ENCODE results near the gene PKHD1. TPM values are rescaled to one million over a fixed set of nuclear protein-coding genes. Genes with fewer than 3 reads are reported as not detected.

Gene PKHD1
- total and polyA plus RNA-seq, 2 of the 13 experiments (the other 11 are each of a cell fraction or from before 2014, with no cell fraction given) = 0.01 to 0.13 TPM

DNA sequence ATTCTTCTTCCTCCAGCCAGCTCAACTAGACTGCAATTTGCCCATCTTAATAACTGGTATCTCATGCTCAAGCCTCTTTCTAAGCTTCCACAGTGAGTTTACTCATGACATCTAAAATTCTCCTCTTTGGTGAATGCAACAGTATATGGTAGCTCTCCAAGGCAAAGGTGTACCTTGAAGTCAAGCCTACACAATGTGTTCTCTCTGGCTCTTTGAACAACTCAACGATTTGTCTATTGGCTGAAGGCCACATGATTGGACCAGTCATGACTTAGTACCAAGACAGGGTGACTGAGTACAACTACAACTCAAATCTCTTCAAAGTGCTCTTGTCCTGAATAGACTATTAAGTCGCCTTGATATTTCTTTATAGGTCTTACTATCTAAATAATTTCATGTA lies 199.6 kb downstream of the PKHD1 start (continued):
- TF ChIP-seq, protein P1, sequence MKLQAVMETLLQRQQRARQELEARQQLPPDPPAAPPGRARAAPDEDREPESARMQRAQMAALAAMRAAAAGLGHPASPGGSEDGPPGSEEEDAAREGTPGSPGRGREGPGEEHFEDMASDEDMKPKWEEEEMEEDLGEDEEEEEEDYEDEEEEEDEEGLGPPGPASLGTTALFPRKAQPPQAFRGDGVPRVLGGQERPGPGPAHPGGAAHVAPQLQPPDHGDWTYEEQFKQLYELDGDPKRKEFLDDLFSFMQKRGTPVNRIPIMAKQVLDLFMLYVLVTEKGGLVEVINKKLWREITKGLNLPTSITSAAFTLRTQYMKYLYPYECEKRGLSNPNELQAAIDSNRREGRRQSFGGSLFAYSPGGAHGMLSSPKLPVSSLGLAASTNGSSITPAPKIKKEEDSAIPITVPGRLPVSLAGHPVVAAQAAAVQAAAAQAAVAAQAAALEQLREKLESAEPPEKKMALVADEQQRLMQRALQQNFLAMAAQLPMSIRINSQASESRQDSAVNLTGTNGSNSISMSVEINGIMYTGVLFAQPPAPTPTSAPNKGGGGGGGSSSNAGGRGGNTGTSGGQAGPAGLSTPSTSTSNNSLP (IDR thresholded peaks at IDR 0.05; ENCODE audit: low read depth, low read length) = no peak

DNA sequence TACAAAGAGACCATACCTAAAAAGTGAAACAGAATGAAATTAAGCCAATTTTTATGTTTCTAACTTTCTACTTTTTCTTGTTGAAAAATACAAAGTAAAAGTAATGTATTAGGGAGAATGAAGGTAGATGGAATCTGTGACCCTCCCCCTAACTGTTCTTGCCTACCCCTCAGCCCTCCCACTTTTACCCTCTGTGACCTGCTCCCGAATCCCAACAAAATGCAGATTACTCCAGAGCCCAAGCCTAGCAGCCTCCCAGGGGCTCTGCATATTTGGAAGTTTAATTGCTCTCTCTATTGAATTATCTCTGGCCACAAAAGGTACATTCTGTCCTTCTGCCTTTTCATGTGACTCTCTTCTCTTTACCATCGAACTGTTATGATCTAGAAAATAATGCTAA lies 201.5 kb downstream of the PKHD1 start:
- TF ChIP-seq ZNF577 (CRISPR knock-in tag; IDR thresholded peaks at IDR 0.05; ENCODE audit: borderline replicate concordance, low read depth) = no peak
- no peak for TF ChIP-seq ZNF256 (CRISPR knock-in tag; conservative IDR thresholded peaks at IDR 0.05)
- TF ChIP-seq SP1 (IDR thresholded peaks at IDR 0.05) = no peak
- no peak for TF ChIP-seq SP1 (CRISPR knock-in tag; IDR thresholded peaks at IDR 0.05)
- no peak for TF ChIP-seq ZSCAN25 (CRISPR knock-in tag; IDR thresholded peaks at IDR 0.05)
- TF ChIP-seq, protein P2, sequence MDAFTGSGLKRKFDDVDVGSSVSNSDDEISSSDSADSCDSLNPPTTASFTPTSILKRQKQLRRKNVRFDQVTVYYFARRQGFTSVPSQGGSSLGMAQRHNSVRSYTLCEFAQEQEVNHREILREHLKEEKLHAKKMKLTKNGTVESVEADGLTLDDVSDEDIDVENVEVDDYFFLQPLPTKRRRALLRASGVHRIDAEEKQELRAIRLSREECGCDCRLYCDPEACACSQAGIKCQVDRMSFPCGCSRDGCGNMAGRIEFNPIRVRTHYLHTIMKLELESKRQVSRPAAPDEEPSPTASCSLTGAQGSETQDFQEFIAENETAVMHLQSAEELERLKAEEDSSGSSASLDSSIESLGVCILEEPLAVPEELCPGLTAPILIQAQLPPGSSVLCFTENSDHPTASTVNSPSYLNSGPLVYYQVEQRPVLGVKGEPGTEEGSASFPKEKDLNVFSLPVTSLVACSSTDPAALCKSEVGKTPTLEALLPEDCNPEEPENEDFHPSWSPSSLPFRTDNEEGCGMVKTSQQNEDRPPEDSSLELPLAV (CRISPR knock-in tag; conservative IDR thresholded peaks at IDR 0.05; ENCODE audit: low read depth) = no peak
- TF ChIP-seq TAF15 (IDR thresholded peaks at IDR 0.05; ENCODE audit: low read depth, low read length, poor library complexity, severe bottlenecking) = no peak
- no peak for TF ChIP-seq HNRNPUL1 (IDR thresholded peaks at IDR 0.05; ENCODE audit: low read depth, low read length)
- no peak for TF ChIP-seq MYC (CRISPR knock-in tag; IDR thresholded peaks at IDR 0.05; ENCODE audit: borderline replicate concordance)
- TF ChIP-seq IKZF4 (CRISPR knock-in tag; IDR thresholded peaks at IDR 0.05; ENCODE audit: borderline replicate concordance, low read depth, not compliant biosample characterization) = no peak
- TF ChIP-seq HHEX (CRISPR knock-in tag; IDR thresholded peaks at IDR 0.05) = no peak
- TF ChIP-seq CHCHD3 (CRISPR knock-in tag; IDR thresholded peaks at IDR 0.05) = no peak
- ChIA-PET POLR2A (no interaction called here), CTCF (ENCODE audit: low intra/inter-chr PET ratio, low total read pairs) (no interaction called here)
- no peak overlapping the region for H3K27ac ChIP-seq (ENCODE audit: extremely low read length, insufficient read depth, low read length)
- no peak for ATAC-seq
- no TSS peak for BruUV-seq (replicated peaks)
- no peak for FAIRE-seq
- 0% methylated on average over 2 of the region's 2 CpGs for WGBS (ENCODE audit: low lambda C conversion rate)
- H3K4me1 ChIP-seq (ENCODE audit: insufficient read depth, low read length) = no peaks in the 10 kb centered on the region
- in situ Hi-C loops (cut with HindIII; ENCODE audit: extremely low pct_ligation_motif_present, low pct_unique_long_range_greater_than_20kb) (no loop called here), intact Hi-C loops (cut with micrococcal nuclease; ENCODE audit: unreplicated experiment) (no loop called here)
- no peak overlapping the region for H3K4me2 ChIP-seq (ENCODE audit: low read depth, low read length)
- H2AFZ ChIP-seq (ENCODE audit: low read length) = no peak overlapping the region
- H3K36me3 ChIP-seq (replicated peaks in 1 of 2; ENCODE audit: control insufficient read depth in 1 of 2, insufficient read depth in 2 of 2, low read length in 2 of 2) = no peaks in the 10 kb centered on the region
- H3K4me3 ChIP-seq (replicated peaks in 1 of 3; ENCODE audit: insufficient read depth in 1 of 3, low read depth in 2 of 3, low read length in 3 of 3) = no peak overlapping the region
- H3K9ac ChIP-seq (ENCODE audit: insufficient read depth, low read depth, low read length) = no peak overlapping the region
- DNase-seq (ENCODE audit: low spot score) = no peak
- H3K79me2 ChIP-seq (ENCODE audit: insufficient read depth, low read length) = no peaks in the 10 kb centered on the region
- no peaks in the 10 kb centered on the region for H3K27me3 ChIP-seq (ENCODE audit: control insufficient read depth in 1 of 2, insufficient read depth in 2 of 2, low read length in 2 of 2)
- H3K9me3 ChIP-seq (ENCODE audit: low read length) = no peaks in the 10 kb centered on the region
- no peaks in the 10 kb centered on the region for H4K20me1 ChIP-seq (ENCODE audit: insufficient read depth, low read length)

All from HepG2 (cell line).